Thoracic aorta (tissue), 2 donors: ENCODE measurements around the gene CDC42BPB. TPM values are rescaled to one million over a fixed set of nuclear protein-coding genes. Genes with fewer than 3 reads are reported as not detected.

Source experiments
- ATAC-seq: fragments of 150-250 bp; one replicate; pipeline ENCODE4 v1.8.0; 2017; ENCODE audit warnings: low read depth; ENCODE audit not compliant: insufficient number of reproducible peaks, low FRiP score
- DNase-seq: peaks from one replicate; pipeline ENCODE4 v3.0.0-alpha.2; 2020; ENCODE audit warnings: low spot score
- H3K27ac ChIP-seq, 2 donors: fragments of 200-600 bp; sonication (generic); 1 replicate in 1 of 2; 2 replicates in 1 of 2; pipeline ENCODE4 v1.5.1; 2016; ENCODE audit warnings: mild to moderate bottlenecking in 2 of 2, moderate library complexity in 2 of 2
- H3K27me3 ChIP-seq: fragments of 200-600 bp; sonication (generic); replicated peaks from 2 replicates; pipeline ENCODE4 v1.6.0; 2016; ENCODE audit warnings: mild to moderate bottlenecking; ENCODE audit not compliant: insufficient read depth
- H3K36me3 ChIP-seq: fragments of 200-600 bp; sonication (generic); one replicate; pipeline ENCODE4 v1.5.1; 2016
- H3K4me1 ChIP-seq, 2 donors: fragments of 200-600 bp; sonication (generic); 1 replicate in 1 of 2; 2 replicates in 1 of 2; pipeline versions ENCODE4 v1.5.1 to v1.6.0; 2016; ENCODE audit warnings: low read depth in 2 of 2, mild to moderate bottlenecking in 1 of 2; ENCODE audit not compliant: control insufficient read depth in 1 of 2
- H3K4me3 ChIP-seq: fragments of 200-600 bp; sonication (generic); 2 replicates; pipeline ENCODE4 v1.5.1; 2016; ENCODE audit warnings: mild to moderate bottlenecking
- H3K9me3 ChIP-seq: fragments of 200-600 bp; sonication (generic); 2 replicates; pipeline ENCODE4 v1.5.1; 2016
- total RNA-seq, 2 donors: library from RNA; depleted of rRNA; stranded (reverse); fragments of >200 nt; gene quantifications; one replicate each; pipeline versions ENCODE4 v1.1.0 to v1.2.3, GENCODE V29; 2016
- TF ChIP-seq, protein P1 (sequence below): fragments of 200-600 bp; sonication (generic); IDR thresholded peaks from one replicate; pipeline ENCODE4 v1.5.1; 2019; ENCODE audit warnings: antibody characterized with exemption

CDC42BPB gene
- total RNA-seq, 2 donors from 2014 or later, result 121 to 133 TPM

DNA sequence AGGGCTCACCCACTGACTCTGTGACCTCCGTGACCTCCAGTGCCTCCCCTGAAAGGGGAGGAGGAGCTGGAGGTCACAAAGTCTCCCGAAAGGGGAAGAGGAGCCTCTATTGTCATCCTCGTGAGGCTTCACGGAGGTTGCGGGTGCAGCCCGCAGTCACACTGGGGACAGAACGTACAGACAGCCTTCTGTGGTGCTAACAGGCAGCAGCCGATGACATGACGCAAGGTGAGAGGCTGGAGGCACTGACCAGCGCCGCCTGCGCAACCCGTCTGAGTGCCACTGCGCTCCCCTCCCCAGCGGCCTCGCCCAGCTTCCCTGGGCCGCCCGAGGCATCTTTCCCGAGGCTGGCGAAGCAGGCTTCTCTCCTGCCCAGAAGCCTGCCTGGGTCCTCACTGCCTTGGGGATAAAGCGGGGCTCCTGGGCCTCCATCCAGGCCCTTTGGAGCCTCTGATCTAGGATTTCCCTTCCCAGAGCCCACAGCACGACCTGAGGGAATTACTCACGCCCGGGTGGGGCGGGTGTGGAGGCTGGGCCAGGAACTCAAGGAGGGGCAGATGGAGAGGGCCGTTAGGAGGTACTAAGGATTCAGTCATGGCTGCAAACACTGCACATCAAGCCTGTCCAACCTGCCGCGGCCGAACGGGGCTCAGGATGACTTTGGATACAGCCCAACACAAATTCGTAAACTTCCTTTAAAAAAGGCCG is 14.3 kb upstream of the CDC42BPB start:
- TF ChIP-seq, protein P1, sequence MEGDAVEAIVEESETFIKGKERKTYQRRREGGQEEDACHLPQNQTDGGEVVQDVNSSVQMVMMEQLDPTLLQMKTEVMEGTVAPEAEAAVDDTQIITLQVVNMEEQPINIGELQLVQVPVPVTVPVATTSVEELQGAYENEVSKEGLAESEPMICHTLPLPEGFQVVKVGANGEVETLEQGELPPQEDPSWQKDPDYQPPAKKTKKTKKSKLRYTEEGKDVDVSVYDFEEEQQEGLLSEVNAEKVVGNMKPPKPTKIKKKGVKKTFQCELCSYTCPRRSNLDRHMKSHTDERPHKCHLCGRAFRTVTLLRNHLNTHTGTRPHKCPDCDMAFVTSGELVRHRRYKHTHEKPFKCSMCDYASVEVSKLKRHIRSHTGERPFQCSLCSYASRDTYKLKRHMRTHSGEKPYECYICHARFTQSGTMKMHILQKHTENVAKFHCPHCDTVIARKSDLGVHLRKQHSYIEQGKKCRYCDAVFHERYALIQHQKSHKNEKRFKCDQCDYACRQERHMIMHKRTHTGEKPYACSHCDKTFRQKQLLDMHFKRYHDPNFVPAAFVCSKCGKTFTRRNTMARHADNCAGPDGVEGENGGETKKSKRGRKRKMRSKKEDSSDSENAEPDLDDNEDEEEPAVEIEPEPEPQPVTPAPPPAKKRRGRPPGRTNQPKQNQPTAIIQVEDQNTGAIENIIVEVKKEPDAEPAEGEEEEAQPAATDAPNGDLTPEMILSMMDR, result no peak
- Histone ChIP-seq H3K27me3 (no peaks in the 10 kb centered on the region), H3K4me1 (peaks cover 0 to 7% of the 10 kb centered on the region in 2 donors), H3K36me3 (no peaks in the 10 kb centered on the region), H3K27ac (no peak overlapping the region), H3K4me3 (no peak overlapping the region), H3K9me3 (no peaks in the 10 kb centered on the region)
- ATAC-seq (no peak), DNase-seq (no peak)

DNA sequence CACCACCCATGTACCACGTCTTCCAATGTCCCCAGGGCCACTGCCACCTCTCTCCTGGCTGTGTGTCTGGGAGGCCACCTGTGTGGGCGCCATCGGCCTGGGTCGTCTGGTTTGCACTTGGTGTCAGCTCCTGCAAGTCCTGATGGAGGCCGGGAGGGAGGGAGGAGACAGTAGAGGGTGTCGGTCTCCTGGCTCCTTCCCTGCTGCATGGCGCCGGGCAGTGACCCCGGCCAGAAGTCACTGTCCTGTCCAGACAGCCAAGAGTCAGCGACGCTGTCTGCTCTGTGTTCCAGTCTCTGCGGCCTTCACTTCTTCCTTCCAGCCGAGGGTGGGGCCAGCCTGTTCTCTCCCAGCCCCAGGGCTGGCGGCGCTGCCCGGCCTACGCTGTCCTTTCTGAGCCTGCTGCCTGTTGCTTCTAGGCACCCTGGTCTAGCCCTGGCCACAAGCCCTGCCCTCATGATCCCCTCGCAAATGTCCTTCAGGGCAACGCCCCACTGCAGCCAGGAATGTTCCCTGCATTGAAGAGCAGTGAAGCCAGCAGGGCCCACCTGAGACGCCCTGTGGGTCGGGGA is 13.7 kb upstream of the CDC42BPB start:
- no peaks in the 10 kb centered on the region for H3K27me3 ChIP-seq
- no peaks in the 10 kb centered on the region for H3K36me3 ChIP-seq
- no peak for ATAC-seq
- peaks cover 0 to 7% of the 10 kb centered on the region in 2 donors for H3K4me1 ChIP-seq
- no peak for DNase-seq
- H3K4me3 ChIP-seq, result no peak overlapping the region
- H3K27ac ChIP-seq, result no peak overlapping the region
- H3K9me3 ChIP-seq, result no peaks in the 10 kb centered on the region
- TF ChIP-seq, protein P1, result no peak

DNA sequence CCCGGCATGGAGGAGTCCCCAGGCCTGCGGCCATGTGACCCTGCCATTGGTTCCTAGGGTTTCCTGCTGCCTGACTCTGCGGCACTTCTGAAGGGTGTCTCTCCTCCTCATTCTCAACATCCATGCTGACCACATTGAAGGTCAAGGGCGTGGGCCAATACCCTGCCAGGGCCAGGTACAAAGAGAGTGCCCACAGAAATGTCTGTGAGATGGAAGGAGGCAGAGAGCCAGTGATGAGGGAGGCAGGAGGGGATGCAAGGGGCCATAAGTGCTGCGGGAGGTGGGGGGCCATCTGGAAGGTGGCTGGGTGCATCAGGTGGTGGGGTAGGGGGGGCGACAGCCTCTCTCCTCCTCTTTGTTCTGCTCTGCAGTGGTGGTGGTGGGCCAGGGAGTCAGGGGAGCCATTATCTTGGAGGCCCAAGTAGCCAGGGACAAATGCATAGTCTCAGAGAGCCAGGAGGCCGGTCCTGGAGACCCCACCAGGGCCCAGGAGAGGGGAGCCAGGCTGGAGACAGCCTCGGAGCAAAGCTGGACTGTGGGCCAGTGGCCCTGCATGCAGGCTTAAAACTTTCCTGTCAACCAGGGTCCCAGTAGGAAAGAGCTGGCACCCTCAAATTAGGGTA is 13.0 kb upstream of the CDC42BPB start:
- DNase-seq, result no peak
- Histone ChIP-seq H3K9me3 (no peaks in the 10 kb centered on the region), H3K27me3 (no peaks in the 10 kb centered on the region), H3K4me3 (no peak overlapping the region), H3K36me3 (no peaks in the 10 kb centered on the region), H3K27ac (no peak overlapping the region), H3K4me1 (peaks cover 0 to 6% of the 10 kb centered on the region in 2 donors)
- no peak for ATAC-seq
- TF ChIP-seq, protein P1, result no peak

DNA sequence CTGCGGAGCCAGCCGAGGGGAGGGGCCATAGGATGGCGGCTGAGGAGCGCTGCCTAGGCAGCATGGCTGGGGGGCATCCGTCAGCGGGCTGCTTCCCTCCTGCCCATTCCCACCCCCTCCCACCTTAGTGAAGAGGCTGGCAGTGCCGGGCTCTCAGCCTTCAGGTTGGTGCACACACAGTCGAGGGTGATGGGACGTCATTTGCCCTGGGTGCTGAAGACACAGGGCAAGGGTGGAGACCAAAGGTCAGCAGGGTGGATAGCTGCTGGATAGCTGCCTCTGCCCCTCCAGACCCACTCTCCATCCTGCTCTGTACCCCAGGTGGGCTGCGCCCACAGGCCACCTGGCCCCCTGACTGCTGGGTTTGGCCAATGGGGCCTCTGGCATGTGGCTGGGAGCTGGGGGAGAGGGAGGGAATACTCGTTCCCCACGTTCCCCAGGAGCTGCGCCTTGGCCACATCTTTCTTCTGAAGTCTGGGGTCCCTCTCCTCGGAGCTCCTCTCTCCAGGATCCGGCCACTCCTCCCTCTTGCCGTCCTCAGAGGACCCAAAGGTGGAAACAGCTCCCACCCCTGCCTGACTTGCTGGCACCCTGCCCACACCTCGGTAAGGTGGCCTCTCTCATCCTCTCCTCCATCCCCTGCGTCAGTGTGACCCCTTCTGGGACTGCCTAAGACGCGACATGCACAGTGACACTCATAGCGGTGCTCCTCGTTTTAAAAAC is 11.2 kb upstream of the CDC42BPB start:
- Histone ChIP-seq H3K4me1 (no peaks in the 10 kb centered on the region), H3K27ac (no peak overlapping the region)
- ATAC-seq, result no peak

More for the DNA sequence above, 11.2 kb upstream of the CDC42BPB start:
- TF ChIP-seq, protein P1, result no peak
- Histone ChIP-seq H3K27me3 (no peaks in the 10 kb centered on the region), H3K4me3 (no peak overlapping the region), H3K9me3 (no peaks in the 10 kb centered on the region), H3K36me3 (no peaks in the 10 kb centered on the region)
- DNase-seq, result no peak
